GM23248 (cell line): ENCODE measurements around the gene DSG2. TPM values are rescaled to one million over a fixed set of nuclear protein-coding genes. Genes with fewer than 3 reads are reported as not detected.

ENCODE experiments used
- DNase-seq: peaks from one replicate; pipeline ENCODE4 v3.0.0-alpha.2; 2015
- H2AFZ ChIP-seq: fragments of 200-600 bp; sonication (generic); 2 replicates; pipeline ENCODE4 v1.6.1; 2016; ENCODE audit warnings: antibody characterized with exemption
- H3F3A ChIP-seq: fragments of 200-600 bp; sonication (generic); 2 replicates; pipeline ENCODE4 v1.6.1; 2016; ENCODE audit warnings: mild to moderate bottlenecking, antibody characterized with exemption, mixed run types; ENCODE audit not compliant: insufficient read depth
- H3K27ac ChIP-seq: fragments of 200-600 bp; sonication (generic); 2 replicates; pipeline ENCODE4 v1.5.1; 2016; ENCODE audit warnings: mild to moderate bottlenecking
- H3K27me3 ChIP-seq: fragments of 200-600 bp; sonication (generic); replicated peaks from 2 replicates; pipeline ENCODE4 v1.6.1; 2016; ENCODE audit warnings: mild to moderate bottlenecking; ENCODE audit not compliant: insufficient read depth
- H3K36me3 ChIP-seq: fragments of 200-600 bp; sonication (generic); 2 replicates; pipeline ENCODE4 v1.6.1; 2016; ENCODE audit warnings: low read depth, mild to moderate bottlenecking
- H3K4me1 ChIP-seq: fragments of 200-600 bp; sonication (generic); 2 replicates; pipeline ENCODE4 v1.6.1; 2016; ENCODE audit warnings: mild to moderate bottlenecking; ENCODE audit not compliant: insufficient read depth
- H3K4me2 ChIP-seq: fragments of 200-600 bp; sonication (generic); one replicate; pipeline ENCODE4 v1.6.1; 2016; ENCODE audit warnings: mild to moderate bottlenecking; ENCODE audit not compliant: unreplicated experiment
- H3K4me3 ChIP-seq: fragments of 200-600 bp; sonication (generic); 2 replicates; pipeline ENCODE4 v1.5.1; 2016; ENCODE audit warnings: mild to moderate bottlenecking
- H3K79me2 ChIP-seq: fragments of 200-600 bp; sonication (generic); 2 replicates; pipeline ENCODE4 v1.6.1; 2016; ENCODE audit warnings: mild to moderate bottlenecking; ENCODE audit not compliant: insufficient read depth
- H3K9ac ChIP-seq: fragments of 200-600 bp; sonication (generic); 2 replicates; pipeline ENCODE4 v1.6.1; 2016; ENCODE audit warnings: mild to moderate bottlenecking
- H3K9me2 ChIP-seq: fragments of 200-600 bp; sonication (generic); 2 replicates; pipeline ENCODE4 v1.6.1; 2016; ENCODE audit warnings: mixed run types, mild to moderate bottlenecking, moderate library complexity; ENCODE audit not compliant: insufficient read depth
- H3K9me3 ChIP-seq: fragments of 200-600 bp; sonication (generic); one replicate; pipeline ENCODE4 v1.6.1; 2017; ENCODE audit warnings: low read depth
- H4K20me1 ChIP-seq: fragments of 200-600 bp; sonication (generic); 2 replicates; pipeline ENCODE4 v1.6.0; 2016; ENCODE audit not compliant: insufficient read depth
- EZH2 ChIP-seq: fragments of 200-600 bp; sonication (generic); IDR thresholded peaks from 2 replicates; pipeline ENCODE4 v1.6.1; 2018; ENCODE audit warnings: antibody characterized with exemption, mild to moderate bottlenecking; ENCODE audit not compliant: insufficient read depth, poor library complexity, severe bottlenecking
- EZH2phosphoT487 ChIP-seq: fragments of 200-600 bp; sonication (generic); IDR thresholded peaks from 2 replicates; pipeline ENCODE4 v1.6.1; 2018; ENCODE audit warnings: antibody characterized with exemption, moderate library complexity, mild to moderate bottlenecking, low read depth; ENCODE audit not compliant: insufficient read depth
- WGBS, 2 experiments: methylation state at CpG; one replicate each; pipeline ENCODE4 v1.1.6; 2015 to 2017; ENCODE audit warnings: low lambda C conversion rate in 2 of 2, low coverage in 1 of 2; ENCODE audit errors: missing lambda C conversion rate in 2 of 2; 5-methylcytosine and 5-hydroxymethylcytosine counted together
- in situ Hi-C: fragments of 300-500 bp; cut with MboI; formaldehyde crosslinking; loops from 2 replicates; pipeline ENCODE4 v1.15.0; 2020
- polyA plus RNA-seq: library from polyadenylated mRNA; unstranded; fragments of >200 nt; fragmentation: Nextera tagmentation; extraction: Ambion mirVana; gene quantifications from 2 replicates; pipeline ENCODE4 v1.2.1, GENCODE V29; 2016
- total RNA-seq: library from RNA; depleted of rRNA; stranded (reverse); fragments of >200 nt; shearing (Covaris generic); gene quantifications from 2 replicates; pipeline ENCODE4 v1.2.3, GENCODE V29; 2014

DSG2 gene
- total and polyA plus RNA-seq, 2 experiments from 2014 or later: under 0.01 TPM; not detected in 1

DNA sequence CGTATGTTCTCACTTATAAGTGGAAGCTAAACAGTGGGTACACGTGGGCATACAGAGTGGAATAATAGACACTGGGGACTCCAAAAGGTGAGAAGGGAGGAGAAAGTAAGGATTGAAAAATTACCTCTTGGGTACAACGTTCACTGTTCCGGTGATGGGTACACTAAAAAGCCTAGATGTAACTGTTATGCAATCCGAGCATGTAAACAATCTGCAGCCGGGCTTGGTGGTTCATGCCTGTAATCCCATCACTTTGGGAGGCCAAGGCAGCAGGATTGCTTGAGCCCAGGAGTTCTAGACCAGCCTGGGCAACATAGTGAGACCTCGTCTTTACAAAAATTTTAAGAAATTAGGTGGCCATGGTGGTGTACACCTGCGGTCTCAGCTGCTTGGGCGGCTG lies 60.6 kb downstream of the DSG2 start:
- no peak for DNase-seq
- Histone ChIP-seq H3K9ac (no peak overlapping the region), H2AFZ (no peak overlapping the region), H3K4me3 (no peak overlapping the region), H3K4me2 (no peak overlapping the region), H3K79me2 (no peaks in the 10 kb centered on the region), H3K9me2 (no peaks in the 10 kb centered on the region), H3K27ac (no peak overlapping the region), H3K36me3 (no peaks in the 10 kb centered on the region), H4K20me1 (no peaks in the 10 kb centered on the region), H3K9me3 (no peaks in the 10 kb centered on the region), H3K27me3 (peaks cover 3% of the 10 kb centered on the region; the same call in 1 of the 2 replicates), H3K4me1 (no peaks in the 10 kb centered on the region), H3F3A (no peaks in the 10 kb centered on the region)
- in situ Hi-C loops: loop anchor here (10.0 to 25.0 kb wide), 2 partner anchors 246 to 404 kb away; no protein-coding TSS in a partner anchor
- TF ChIP-seq EZH2phosphoT487 (no peak), EZH2 (no peak)
- WGBS, 2 experiments: 56 to 63% methylated on average over 9 of the region's 9 CpGs

DNA sequence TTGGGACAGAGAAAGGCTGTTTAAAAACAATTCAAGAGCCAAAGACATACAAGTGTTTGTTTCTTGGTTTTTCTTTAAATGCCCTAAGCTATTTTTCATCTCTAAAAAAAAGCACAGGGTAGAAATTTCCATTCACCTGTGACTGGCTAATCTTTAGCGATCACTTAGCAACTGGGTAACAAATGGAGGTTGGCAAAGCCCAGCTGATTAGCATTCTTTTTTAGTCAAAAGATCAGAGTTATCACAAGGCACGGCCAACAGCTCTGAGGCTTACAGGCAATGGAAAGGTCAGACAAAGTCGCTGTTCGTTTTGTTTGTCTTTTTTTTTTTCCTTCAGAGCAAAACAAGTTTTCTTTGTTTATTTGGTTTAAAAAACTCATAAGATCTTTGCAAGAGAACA lies 64.7 kb downstream of the DSG2 start:
- no peak for TF ChIP-seq EZH2
- no peak for TF ChIP-seq EZH2phosphoT487
- no peak overlapping the region for H2AFZ ChIP-seq

DNA sequence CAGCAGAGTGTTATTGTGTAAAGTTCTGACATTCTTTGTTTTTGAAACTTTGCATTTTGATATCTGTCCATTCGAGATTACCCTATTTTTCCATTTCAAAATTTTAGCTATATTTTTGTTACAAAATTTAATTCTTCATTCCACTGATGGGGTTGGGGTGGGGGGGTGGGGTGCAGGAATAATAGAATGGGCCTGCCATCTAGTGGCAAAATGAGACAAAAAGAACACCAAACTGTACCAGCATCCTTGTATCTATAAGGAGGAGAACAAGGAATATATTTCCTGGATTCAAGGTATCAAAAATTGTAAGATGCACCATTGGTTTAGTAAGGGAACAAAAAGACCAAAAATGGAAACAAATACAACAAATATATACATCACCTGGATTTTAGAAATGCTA lies 65.8 kb downstream of the DSG2 start:
- Histone ChIP-seq H3K36me3 (no peaks in the 10 kb centered on the region), H3K4me2 (no peak overlapping the region), H3K4me1 (no peaks in the 10 kb centered on the region), H3F3A (no peaks in the 10 kb centered on the region), H3K27ac (no peak overlapping the region), H3K9ac (no peak overlapping the region), H3K79me2 (no peaks in the 10 kb centered on the region), H2AFZ (no peak overlapping the region), H3K4me3 (no peak overlapping the region), H3K9me3 (no peaks in the 10 kb centered on the region), H3K9me2 (no peaks in the 10 kb centered on the region), H3K27me3 (0 out of 2 replicates have a peak, but pooled peaks cover 3% of the 10 kb centered on the region), H4K20me1 (no peaks in the 10 kb centered on the region)
- no peak for TF ChIP-seq EZH2phosphoT487
- no peak for TF ChIP-seq EZH2
- WGBS, 2 experiments: 5 to 13% methylated on average over 1 of the region's 1 CpG
- in situ Hi-C loops: loop anchor here (25.0 kb wide), 1 partner anchor 399 kb away; no protein-coding TSS in a partner anchor
- DNase-seq: peak; percentile 17

More for the DNA sequence above, 64.7 kb downstream of the DSG2 start:
- Histone ChIP-seq H4K20me1 (no peaks in the 10 kb centered on the region), H3K36me3 (no peaks in the 10 kb centered on the region), H3K4me2 (no peak overlapping the region), H3K9me3 (no peaks in the 10 kb centered on the region), H3K79me2 (no peaks in the 10 kb centered on the region), H3K27ac (no peak overlapping the region), H3K27me3 (0 out of 2 replicates have a peak, but pooled peaks cover 3% of the 10 kb centered on the region), H3K4me1 (no peaks in the 10 kb centered on the region), H3K4me3 (no peak overlapping the region), H3K9ac (no peak overlapping the region), H3K9me2 (no peaks in the 10 kb centered on the region), H3F3A (no peaks in the 10 kb centered on the region)
- WGBS, 2 experiments: 20 to 21% methylated on average over 4 of the region's 4 CpGs
- in situ Hi-C loops: loop anchor here (25.0 kb wide), 1 partner anchor 400 kb away; no protein-coding TSS in a partner anchor
- DNase-seq: no peak

DNA sequence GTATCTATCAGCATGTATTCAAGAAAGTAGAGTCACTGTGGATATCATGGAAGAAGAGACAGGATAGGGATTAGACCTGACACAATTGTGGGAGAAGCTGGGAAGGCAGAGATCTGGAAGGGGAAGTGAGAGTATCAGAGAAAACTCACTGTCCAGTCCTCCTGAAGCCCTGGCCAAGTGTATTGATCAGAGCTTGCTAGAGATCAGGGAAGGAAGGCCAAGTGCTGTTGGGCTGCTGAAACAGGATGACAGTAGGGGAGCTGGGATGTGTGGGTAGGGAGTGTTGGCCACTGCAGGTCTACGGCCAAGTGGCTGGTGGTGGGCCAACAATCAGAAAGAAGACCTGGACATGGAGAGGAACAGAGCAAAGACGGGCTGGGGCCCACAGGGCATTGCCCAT lies 67.4 kb downstream of the DSG2 start:
- Histone ChIP-seq H3K9ac (no peak overlapping the region), H3K27ac (no peak overlapping the region), H3F3A (no peaks in the 10 kb centered on the region), H3K79me2 (no peaks in the 10 kb centered on the region), H3K4me3 (no peak overlapping the region), H3K36me3 (no peaks in the 10 kb centered on the region), H2AFZ (no peak overlapping the region), H3K9me2 (no peaks in the 10 kb centered on the region), H3K4me1 (no peaks in the 10 kb centered on the region), H3K4me2 (no peak overlapping the region), H3K9me3 (no peaks in the 10 kb centered on the region), H4K20me1 (no peaks in the 10 kb centered on the region), H3K27me3 (0 out of 2 replicates have a peak, but pooled peaks cover 3% of the 10 kb centered on the region)
- in situ Hi-C loops: loop anchor here (25.0 kb wide), 1 partner anchor 397 kb away; no protein-coding TSS in a partner anchor
- WGBS, 2 experiments: 28 to 32% methylated on average over 2 of the region's 2 CpGs
- no peak for TF ChIP-seq EZH2phosphoT487
- no peak for TF ChIP-seq EZH2
- no peak for DNase-seq
